C4-2B (cell line): ENCODE results near the gene RAB26.

Experiments
- ZFX ChIP-seq: fragments of 450-650 bp; IDR thresholded peaks from 2 replicates; pipeline ENCODE4 v1.6.1; 2017
- TF ChIP-seq, protein P1 (sequence below): fragments of 450-650 bp; conservative IDR thresholded peaks from 2 replicates; pipeline ENCODE4 v1.5.1; 2017; ENCODE audit warnings: mild to moderate bottlenecking

DNA sequence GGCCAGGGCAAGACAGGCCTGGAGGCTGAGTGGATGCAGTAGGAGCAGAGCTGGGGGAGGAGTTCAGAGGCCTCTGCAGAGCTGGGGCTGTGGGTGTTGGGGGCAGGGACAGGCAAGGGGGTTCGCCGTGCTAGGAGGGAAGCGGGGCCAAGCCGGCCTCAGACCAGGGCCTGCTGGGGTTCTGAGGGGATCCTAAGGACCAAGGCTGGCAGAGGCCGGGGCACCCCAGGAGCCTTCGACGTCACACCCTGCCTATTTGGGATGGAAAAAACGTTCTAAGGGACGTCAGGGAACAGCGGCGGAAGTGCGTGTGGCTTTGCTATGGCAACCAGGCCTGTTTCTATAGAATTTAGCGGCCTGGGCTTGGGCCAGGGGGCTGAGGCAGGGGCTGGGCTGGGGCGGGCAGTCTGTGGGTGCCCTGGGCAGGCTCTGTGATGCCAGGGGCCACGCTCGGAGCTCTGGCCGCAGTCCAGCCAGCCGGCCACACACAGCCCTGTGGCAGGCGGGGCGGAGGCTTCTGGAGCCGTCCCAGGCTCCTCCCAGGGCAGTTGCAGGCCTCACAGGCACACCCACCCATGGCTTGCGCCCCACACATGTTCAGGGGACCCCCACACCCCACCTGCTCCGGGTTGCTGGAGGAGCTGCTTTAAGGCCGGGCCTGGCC lies 10.9 kb downstream of the RAB26 start:
- TF ChIP-seq, protein P1, sequence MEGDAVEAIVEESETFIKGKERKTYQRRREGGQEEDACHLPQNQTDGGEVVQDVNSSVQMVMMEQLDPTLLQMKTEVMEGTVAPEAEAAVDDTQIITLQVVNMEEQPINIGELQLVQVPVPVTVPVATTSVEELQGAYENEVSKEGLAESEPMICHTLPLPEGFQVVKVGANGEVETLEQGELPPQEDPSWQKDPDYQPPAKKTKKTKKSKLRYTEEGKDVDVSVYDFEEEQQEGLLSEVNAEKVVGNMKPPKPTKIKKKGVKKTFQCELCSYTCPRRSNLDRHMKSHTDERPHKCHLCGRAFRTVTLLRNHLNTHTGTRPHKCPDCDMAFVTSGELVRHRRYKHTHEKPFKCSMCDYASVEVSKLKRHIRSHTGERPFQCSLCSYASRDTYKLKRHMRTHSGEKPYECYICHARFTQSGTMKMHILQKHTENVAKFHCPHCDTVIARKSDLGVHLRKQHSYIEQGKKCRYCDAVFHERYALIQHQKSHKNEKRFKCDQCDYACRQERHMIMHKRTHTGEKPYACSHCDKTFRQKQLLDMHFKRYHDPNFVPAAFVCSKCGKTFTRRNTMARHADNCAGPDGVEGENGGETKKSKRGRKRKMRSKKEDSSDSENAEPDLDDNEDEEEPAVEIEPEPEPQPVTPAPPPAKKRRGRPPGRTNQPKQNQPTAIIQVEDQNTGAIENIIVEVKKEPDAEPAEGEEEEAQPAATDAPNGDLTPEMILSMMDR: no peak
- no peak for TF ChIP-seq ZFX
